Astrocyte (in vitro differentiated cells and primary cell): ENCODE data around the gene SSTR5.

Experiments
- EZH2 ChIP-seq: IDR thresholded peaks from 2 replicates; pipeline ENCODE4 v1.6.1; 2012; ENCODE audit warnings: mild to moderate bottlenecking, low read length, inconsistent platforms; ENCODE audit not compliant: insufficient read depth
- TF ChIP-seq, protein P1 (sequence below): IDR thresholded peaks from 2 replicates; pipeline ENCODE4 v1.5.1; 2011; ENCODE audit warnings: low read depth, mild to moderate bottlenecking, inconsistent platforms, low read length, moderate library complexity; ENCODE audit not compliant: insufficient read depth

DNA sequence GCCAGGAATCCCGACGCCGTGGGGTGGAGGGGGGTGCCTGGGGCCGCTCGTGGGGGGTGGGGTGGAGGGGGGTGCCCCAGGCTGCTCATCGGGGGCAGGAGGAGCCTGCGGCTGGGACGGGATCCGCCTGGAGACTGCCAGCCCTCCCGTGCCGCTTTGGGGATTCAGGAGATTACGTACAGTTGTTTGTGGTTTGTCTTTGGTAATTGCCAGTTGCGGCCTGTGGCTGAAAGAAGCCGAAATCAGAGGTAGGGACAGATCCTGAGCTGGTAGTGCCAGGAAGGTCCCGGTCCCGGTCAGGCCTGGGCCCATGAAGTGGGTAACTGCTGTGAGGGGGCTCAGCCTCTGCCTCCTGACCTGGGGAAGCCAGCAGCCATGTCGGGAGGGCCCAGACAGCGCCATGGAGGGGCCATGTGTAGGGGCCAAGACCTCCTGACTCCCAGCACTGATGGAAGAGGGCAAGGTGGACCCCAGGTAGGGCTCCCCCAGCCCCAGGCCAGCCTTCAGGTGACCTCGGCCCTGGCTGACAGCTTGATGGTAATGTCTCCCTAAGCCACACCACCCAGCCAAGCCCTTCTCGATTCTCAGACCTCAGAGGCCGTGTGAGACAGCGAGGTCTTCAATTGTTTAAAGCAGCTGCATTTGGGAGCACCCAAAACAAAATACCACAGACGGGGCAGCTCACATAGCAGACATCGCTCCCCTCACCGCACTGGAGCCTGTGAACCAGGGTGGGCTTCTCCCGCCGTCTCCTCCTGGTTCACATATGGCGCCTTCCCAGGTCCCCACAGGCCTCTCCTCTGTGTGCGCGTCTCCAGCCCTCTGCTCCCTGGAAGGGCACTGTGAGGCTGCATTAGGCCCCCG is 34.9 kb upstream of the SSTR5 start:
- TF ChIP-seq, protein P1, sequence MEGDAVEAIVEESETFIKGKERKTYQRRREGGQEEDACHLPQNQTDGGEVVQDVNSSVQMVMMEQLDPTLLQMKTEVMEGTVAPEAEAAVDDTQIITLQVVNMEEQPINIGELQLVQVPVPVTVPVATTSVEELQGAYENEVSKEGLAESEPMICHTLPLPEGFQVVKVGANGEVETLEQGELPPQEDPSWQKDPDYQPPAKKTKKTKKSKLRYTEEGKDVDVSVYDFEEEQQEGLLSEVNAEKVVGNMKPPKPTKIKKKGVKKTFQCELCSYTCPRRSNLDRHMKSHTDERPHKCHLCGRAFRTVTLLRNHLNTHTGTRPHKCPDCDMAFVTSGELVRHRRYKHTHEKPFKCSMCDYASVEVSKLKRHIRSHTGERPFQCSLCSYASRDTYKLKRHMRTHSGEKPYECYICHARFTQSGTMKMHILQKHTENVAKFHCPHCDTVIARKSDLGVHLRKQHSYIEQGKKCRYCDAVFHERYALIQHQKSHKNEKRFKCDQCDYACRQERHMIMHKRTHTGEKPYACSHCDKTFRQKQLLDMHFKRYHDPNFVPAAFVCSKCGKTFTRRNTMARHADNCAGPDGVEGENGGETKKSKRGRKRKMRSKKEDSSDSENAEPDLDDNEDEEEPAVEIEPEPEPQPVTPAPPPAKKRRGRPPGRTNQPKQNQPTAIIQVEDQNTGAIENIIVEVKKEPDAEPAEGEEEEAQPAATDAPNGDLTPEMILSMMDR: no peak
- TF ChIP-seq EZH2: no peak
